H9 (cell line): ENCODE measurements around the gene RTP2. TPM values are rescaled to one million over a fixed set of nuclear protein-coding genes. Genes with fewer than 3 reads are reported as not detected.

Experiments
- DNase-seq: peaks from one replicate; pipeline ENCODE4 v3.0.0-alpha.2; 2017
- H2AFZ ChIP-seq: one replicate; pipeline ENCODE4 v1.6.1; 2013; ENCODE audit warnings: mild to moderate bottlenecking, low read length, control low read depth, moderate library complexity
- H2AK5ac ChIP-seq: 2 replicates; pipeline ENCODE4 v1.6.1; 2013; ENCODE audit warnings: low read length, control low read depth, mixed read lengths; ENCODE audit not compliant: insufficient read length
- H2BK120ac ChIP-seq: one replicate; pipeline ENCODE4 v1.6.1; 2013; ENCODE audit warnings: low read depth, mild to moderate bottlenecking, low read length, control low read depth, inconsistent platforms; ENCODE audit not compliant: poor library complexity, severe bottlenecking
- H2BK12ac ChIP-seq: 2 replicates; pipeline ENCODE4 v1.6.1; 2013; ENCODE audit warnings: low read length, control low read depth, mixed read lengths, low read depth; ENCODE audit not compliant: insufficient read length
- H2BK15ac ChIP-seq: 2 replicates; pipeline ENCODE4 v1.6.1; 2013; ENCODE audit warnings: low read depth, low read length, control low read depth
- H2BK20ac ChIP-seq: one replicate; pipeline ENCODE4 v1.6.1; 2013; ENCODE audit warnings: low read depth, mild to moderate bottlenecking, low read length, control low read depth, inconsistent platforms; ENCODE audit not compliant: poor library complexity, severe bottlenecking
- H2BK5ac ChIP-seq: 2 replicates; pipeline ENCODE4 v1.6.1; 2013; ENCODE audit warnings: low read length, control low read depth, mixed read lengths; ENCODE audit not compliant: insufficient read length
- H3K14ac ChIP-seq: 2 replicates; pipeline ENCODE4 v1.6.1; 2013; ENCODE audit warnings: low read length, control low read depth; ENCODE audit not compliant: insufficient read depth
- H3K18ac ChIP-seq: 2 replicates; pipeline ENCODE4 v1.6.1; 2013; ENCODE audit warnings: low read depth, mild to moderate bottlenecking, mixed read lengths, low read length, control low read depth; ENCODE audit not compliant: insufficient read length
- H3K23ac ChIP-seq: 2 replicates; pipeline ENCODE4 v1.6.1; 2013; ENCODE audit warnings: low read length, control low read depth, mixed read lengths, low read depth; ENCODE audit not compliant: insufficient read length
- H3K23me2 ChIP-seq: 2 replicates; pipeline ENCODE4 v1.6.1; 2013; ENCODE audit warnings: low read depth, mild to moderate bottlenecking, mixed read lengths, low read length, control low read depth; ENCODE audit not compliant: insufficient read length, poor library complexity, severe bottlenecking
- H3K27ac ChIP-seq: 2 replicates; pipeline ENCODE4 v1.5.1; 2013; ENCODE audit warnings: low read length, control low read depth, mixed read lengths, low read depth; ENCODE audit not compliant: insufficient read length
- H3K27me3 ChIP-seq: 2 replicates; pipeline ENCODE4 v1.6.1; 2013; ENCODE audit warnings: low read length, control low read depth, inconsistent platforms; ENCODE audit not compliant: insufficient read depth
- H3K4ac ChIP-seq: 2 replicates; pipeline ENCODE4 v1.6.1; 2013; ENCODE audit warnings: low read depth, mild to moderate bottlenecking, control low read depth, inconsistent platforms, low read length, moderate library complexity
- H3K4me1 ChIP-seq: 2 replicates; pipeline ENCODE4 v1.6.1; 2013; ENCODE audit warnings: low read length, control low read depth, inconsistent platforms; ENCODE audit not compliant: insufficient read depth
- H3K4me2 ChIP-seq: 2 replicates; pipeline ENCODE4 v1.6.1; 2013; ENCODE audit warnings: low read length, control low read depth, mixed read lengths; ENCODE audit not compliant: insufficient read length, insufficient read depth
- H3K56ac ChIP-seq: 2 replicates; pipeline ENCODE4 v1.6.1; 2013; ENCODE audit warnings: low read depth, mild to moderate bottlenecking, mixed read lengths, low read length, control low read depth; ENCODE audit not compliant: insufficient read length
- H3K79me1 ChIP-seq: 2 replicates; pipeline ENCODE4 v1.6.1; 2013; ENCODE audit warnings: low read depth, mild to moderate bottlenecking, moderate library complexity, low read length, control low read depth, inconsistent platforms; ENCODE audit not compliant: insufficient read depth, poor library complexity, severe bottlenecking
- H3K79me2 ChIP-seq: 2 replicates; pipeline ENCODE4 v1.6.1; 2013; ENCODE audit warnings: low read length, control low read depth, inconsistent platforms; ENCODE audit not compliant: insufficient read depth
- H3K9ac ChIP-seq: 2 replicates; pipeline ENCODE4 v1.6.1; 2013; ENCODE audit warnings: low read length, control low read depth, mixed read lengths; ENCODE audit not compliant: insufficient read length; ENCODE audit errors: extremely low read depth
- H3K9me3 ChIP-seq: one replicate; pipeline ENCODE4 v1.6.1; 2013; ENCODE audit warnings: low read depth, low read length, inconsistent platforms; ENCODE audit not compliant: control insufficient read depth
- H3T11ph ChIP-seq: one replicate; pipeline ENCODE4 v1.6.1; 2013; ENCODE audit warnings: mild to moderate bottlenecking, low read length, control low read depth, inconsistent platforms
- H4K20me1 ChIP-seq: one replicate; pipeline ENCODE4 v1.6.1; 2013; ENCODE audit not compliant: control insufficient read depth, insufficient read length, insufficient read depth
- H4K5ac ChIP-seq: 2 replicates; pipeline ENCODE4 v1.6.1; 2013; ENCODE audit warnings: low read depth, mild to moderate bottlenecking, mixed read lengths, low read length, control low read depth; ENCODE audit not compliant: insufficient read length
- H4K8ac ChIP-seq: replicated peaks from 2 replicates; pipeline ENCODE4 v1.6.1; 2013; ENCODE audit warnings: low read length, control low read depth, mixed read lengths, low read depth; ENCODE audit not compliant: insufficient read length
- H4K91ac ChIP-seq: 2 replicates; pipeline ENCODE4 v1.6.1; 2013; ENCODE audit warnings: low read depth, mild to moderate bottlenecking, moderate library complexity, mixed read lengths, low read length, control low read depth; ENCODE audit not compliant: insufficient read length
- H3K27ac Mint-ChIP-seq, 3 experiments: 2 replicates in 2 of 3; 3 replicates in 1 of 3; pipeline ENCODE4 v1.8.0; 2020 to 2021; ENCODE audit warnings: mixed read lengths in 3 of 3, mild to moderate bottlenecking in 1 of 3, moderate library complexity in 1 of 3
- H3K27me3 Mint-ChIP-seq: 2 replicates; pipeline ENCODE4 v1.8.0; 2021; ENCODE audit warnings: low read depth, mild to moderate bottlenecking, moderate library complexity, mixed read lengths
- H3K36me3 Mint-ChIP-seq, 3 experiments: 2 replicates in 2 of 3; 3 replicates in 1 of 3; pipeline ENCODE4 v1.8.0; 2020 to 2021; ENCODE audit warnings: low read depth in 3 of 3, mixed read lengths in 3 of 3; ENCODE audit not compliant: insufficient read depth in 1 of 3
- H3K4me1 Mint-ChIP-seq, 2 experiments: 2 replicates each; pipeline ENCODE4 v1.8.0; 2020; ENCODE audit warnings: mixed read lengths in 2 of 2
- H3K4me3 Mint-ChIP-seq, 2 experiments: 2 replicates in 1 of 2; 3 replicates in 1 of 2; pipeline ENCODE4 v1.8.0; 2020 to 2021; ENCODE audit warnings: mild to moderate bottlenecking in 2 of 2, mixed read lengths in 2 of 2, moderate library complexity in 1 of 2
- H3K9me3 Mint-ChIP-seq, 2 experiments: 2 replicates in 1 of 2; 3 replicates in 1 of 2; pipeline ENCODE4 v1.8.0; 2020; ENCODE audit warnings: mild to moderate bottlenecking in 2 of 2, mixed read lengths in 2 of 2, moderate library complexity in 1 of 2
- WGBS: extraction: QIAGEN DNeasy Blood & Tissue Kit; methylation state at CpG from one replicate; pipeline ENCODE4 v1.1.7; 2013; ENCODE audit warnings: missing lambda C conversion rate, low lambda C conversion rate, mixed read lengths; ENCODE audit not compliant: insufficient read length; ENCODE audit errors: extremely low coverage; 5-methylcytosine and 5-hydroxymethylcytosine counted together
- total RNA-seq: library from RNA; stranded (reverse); gene quantifications from 2 replicates; pipeline ENCODE4 v1.2.1, GENCODE V29; 2021
- TF ChIP-seq, protein P1 (sequence below): fragments of 200-600 bp; sonication (generic); conservative IDR thresholded peaks from 3 replicates; pipeline ENCODE4 v1.8.0; 2021; ENCODE audit warnings: antibody characterized with exemption, mild to moderate bottlenecking

The RTP2 gene
- total RNA-seq, 1 experiment from 2014 or later = not detected

DNA sequence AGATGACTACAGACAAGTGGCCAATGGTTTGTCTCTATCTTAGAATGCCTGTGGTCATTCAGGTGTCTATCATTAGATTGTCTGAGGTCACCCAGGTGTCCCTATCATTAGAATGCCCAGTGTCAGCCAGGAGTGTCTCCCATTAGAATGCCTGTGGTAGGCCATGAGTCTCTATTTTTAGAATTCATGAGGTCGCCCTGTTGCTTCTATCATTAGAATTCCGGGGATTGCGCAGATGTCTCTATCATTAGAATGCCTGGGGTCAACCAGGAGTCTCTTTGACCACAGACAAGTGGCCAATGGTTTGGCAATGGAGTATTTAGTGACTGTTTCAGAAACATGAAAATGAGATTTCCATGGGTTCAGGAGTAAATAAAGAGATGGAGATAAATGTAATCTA is 7.6 kb downstream of the RTP2 start:
- Histone ChIP-seq H3K23me2 (no peaks in the 10 kb centered on the region), H3K27ac (no peak overlapping the region), H3K4me2 (no peak overlapping the region), H2BK5ac (no peak overlapping the region), H3K4ac (no peak overlapping the region), H2BK20ac (no peak overlapping the region), H3K4me1 (no peaks in the 10 kb centered on the region), H4K91ac (no peak overlapping the region), H3K23ac (no peak overlapping the region), H3K9me3 (no peaks in the 10 kb centered on the region), H2BK12ac (no peak overlapping the region), H2BK15ac (no peak overlapping the region), H3T11ph (no peak overlapping the region), H3K79me1 (no peaks in the 10 kb centered on the region), H4K20me1 (no peaks in the 10 kb centered on the region), H3K56ac (no peak overlapping the region), H2BK120ac (no peak overlapping the region), H3K14ac (no peak overlapping the region), H3K79me2 (no peaks in the 10 kb centered on the region), H2AFZ (no peak overlapping the region), H4K8ac (no peak overlapping the region), H4K5ac (no peak overlapping the region), H3K9ac (no peak overlapping the region), H3K18ac (no peak overlapping the region), H3K27me3 (no peaks in the 10 kb centered on the region), H2AK5ac (no peak overlapping the region)
- H3K27ac Mint-ChIP-seq = no peak overlapping the region
- H3K27me3 Mint-ChIP-seq = peaks cover 15% of the 10 kb centered on the region
- TF ChIP-seq, protein P1, sequence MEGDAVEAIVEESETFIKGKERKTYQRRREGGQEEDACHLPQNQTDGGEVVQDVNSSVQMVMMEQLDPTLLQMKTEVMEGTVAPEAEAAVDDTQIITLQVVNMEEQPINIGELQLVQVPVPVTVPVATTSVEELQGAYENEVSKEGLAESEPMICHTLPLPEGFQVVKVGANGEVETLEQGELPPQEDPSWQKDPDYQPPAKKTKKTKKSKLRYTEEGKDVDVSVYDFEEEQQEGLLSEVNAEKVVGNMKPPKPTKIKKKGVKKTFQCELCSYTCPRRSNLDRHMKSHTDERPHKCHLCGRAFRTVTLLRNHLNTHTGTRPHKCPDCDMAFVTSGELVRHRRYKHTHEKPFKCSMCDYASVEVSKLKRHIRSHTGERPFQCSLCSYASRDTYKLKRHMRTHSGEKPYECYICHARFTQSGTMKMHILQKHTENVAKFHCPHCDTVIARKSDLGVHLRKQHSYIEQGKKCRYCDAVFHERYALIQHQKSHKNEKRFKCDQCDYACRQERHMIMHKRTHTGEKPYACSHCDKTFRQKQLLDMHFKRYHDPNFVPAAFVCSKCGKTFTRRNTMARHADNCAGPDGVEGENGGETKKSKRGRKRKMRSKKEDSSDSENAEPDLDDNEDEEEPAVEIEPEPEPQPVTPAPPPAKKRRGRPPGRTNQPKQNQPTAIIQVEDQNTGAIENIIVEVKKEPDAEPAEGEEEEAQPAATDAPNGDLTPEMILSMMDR = no peak
- H3K36me3 Mint-ChIP-seq = no peaks in the 10 kb centered on the region
- H3K4me1 Mint-ChIP-seq = no peaks in the 10 kb centered on the region
- DNase-seq = no peak
- H3K9me3 Mint-ChIP-seq = no peaks in the 10 kb centered on the region; a peak in 2 of 5 replicates
- no peak overlapping the region for H3K4me3 Mint-ChIP-seq
- WGBS = no CpG with 5 or more reads among the region's 3 CpGs
